GM12878 (cell line): ENCODE measurements around the gene WDR93. TPM values are rescaled to one million over a fixed set of nuclear protein-coding genes. Genes with fewer than 3 reads are reported as not detected.

Source experiments
- ATAC-seq: fragments of 200-7000 bp; cut with Tn5 transposase; 3 replicates; pipeline ENCODE4 v1.9.1; 2020; ENCODE audit warnings: mild to moderate bottlenecking, moderate library complexity
- BruUV-seq: library from RNA; stranded (reverse); fragments of 400-500 nt; replicated peaks from 2 replicates; lab custom pipeline; 2021; lab: Mats Ljungman, UMichigan
- CTCF ChIA-PET: fragments of 300-600 bp; sonication (Branson Sonifier 250); formaldehyde crosslinking; extraction: SDS; loops from one replicate; lab custom pipeline; 2021; ENCODE audit warnings: inconsistent platforms; lab: Yijun Ruan, JAX
- POLR2A ChIA-PET: fragments of 350-600 bp; formaldehyde crosslinking; extraction: SDS; loops from one replicate; lab custom pipeline; 2021; ENCODE audit warnings: inconsistent platforms; lab: Charles Lee
- RAD21 ChIA-PET: fragments of 300-600 bp; sonication (Branson Sonifier 250); formaldehyde crosslinking; loops from one replicate; lab custom pipeline; 2023; ENCODE audit warnings: antibody characterized with exemption; ENCODE audit not compliant: unreplicated experiment; lab: Charles Lee
- SMC1A ChIA-PET: fragments of 300-600 bp; sonication (Branson Sonifier 250); formaldehyde crosslinking; loops from one replicate; lab custom pipeline; 2023; ENCODE audit not compliant: unreplicated experiment, uncharacterized antibody; lab: Charles Lee
- DNase-seq: peaks from one replicate; pipeline ENCODE4 v3.0.0-alpha.2; 2011; ENCODE audit warnings: low read depth, low spot score
- FAIRE-seq: peaks from 3 replicates; lab custom pipeline; 2011; peaks lifted over from hg19 to GRCh38; lab: Jason Lieb, UNC
- H2AFZ ChIP-seq: 2 replicates; pipeline ENCODE4 v1.6.0; 2011; ENCODE audit warnings: low read depth, low read length, control low read depth; ENCODE audit not compliant: control insufficient read depth
- H3K27ac ChIP-seq: 2 replicates; pipeline ENCODE4 v1.5.1; 2011; ENCODE audit warnings: control low read depth; ENCODE audit not compliant: control insufficient read depth, insufficient read depth
- H3K27me3 ChIP-seq, 2 experiments: replicated peaks in 1 of 2; 2 replicates each; pipeline versions ENCODE4 v1.6.0 to v1.6.1; 2011; ENCODE audit warnings: low read length in 1 of 2; ENCODE audit not compliant: control insufficient read depth in 2 of 2, insufficient read depth in 2 of 2
- H3K36me3 ChIP-seq, 2 experiments: 2 replicates each; pipeline ENCODE4 v1.5.1; 2011; ENCODE audit warnings: low read length in 1 of 2; ENCODE audit not compliant: control insufficient read depth in 2 of 2, insufficient read depth in 2 of 2
- H3K4me1 ChIP-seq: 2 replicates; pipeline ENCODE4 v1.6.1; 2011; ENCODE audit warnings: mild to moderate bottlenecking, low read length, moderate library complexity, mixed read lengths; ENCODE audit not compliant: control insufficient read depth, insufficient read depth
- H3K4me2 ChIP-seq: 2 replicates; pipeline ENCODE4 v1.6.0; 2011; ENCODE audit warnings: control low read depth; ENCODE audit not compliant: control insufficient read depth, insufficient read depth
- H3K4me3 ChIP-seq: fragments of 200-600 bp; sonication (generic); 2 replicates; pipeline ENCODE4 v1.5.1; 2016
- H3K79me2 ChIP-seq: 2 replicates; pipeline ENCODE4 v1.6.0; 2011; ENCODE audit warnings: low read length; ENCODE audit not compliant: control insufficient read depth, insufficient read depth
- H3K9ac ChIP-seq: 2 replicates; pipeline ENCODE4 v1.8.0; 2011; ENCODE audit warnings: low read length, control low read depth, mixed read lengths; ENCODE audit not compliant: control insufficient read depth, insufficient read depth
- H3K9me3 ChIP-seq: replicated peaks from 3 replicates; pipeline ENCODE4 v1.5.1; 2011; ENCODE audit warnings: mild to moderate bottlenecking, low read length; ENCODE audit not compliant: control insufficient read depth, insufficient read depth
- H4K20me1 ChIP-seq: 2 replicates; pipeline ENCODE4 v1.6.0; 2011; ENCODE audit not compliant: control insufficient read depth, insufficient read depth
- BCL11A ChIP-seq: IDR thresholded peaks from 2 replicates; pipeline ENCODE4 v1.6.1; 2011; ENCODE audit warnings: low read depth, low read length
- CBX5 ChIP-seq: sonication (generic); IDR thresholded peaks from 2 replicates; pipeline ENCODE4 v1.6.1; 2016; ENCODE audit warnings: low read depth, moderate library complexity, mild to moderate bottlenecking, inconsistent platforms
- GATAD2B ChIP-seq: fragments of 450-650 bp; conservative IDR thresholded peaks from 2 replicates; pipeline ENCODE4 v1.6.1; 2017; ENCODE audit warnings: low read depth, mild to moderate bottlenecking, moderate library complexity
- HDAC6 ChIP-seq: fragments of 200-600 bp; sonication (generic); IDR thresholded peaks from one replicate; pipeline ENCODE4 v1.8.0; 2017; ENCODE audit warnings: antibody characterized with exemption; ENCODE audit not compliant: unreplicated experiment
- JUNB ChIP-seq: IDR thresholded peaks from 2 replicates; pipeline ENCODE4 v1.6.1; 2016; ENCODE audit warnings: antibody characterized with exemption, mild to moderate bottlenecking
- KDM1A ChIP-seq: fragments of 200-600 bp; sonication (generic); IDR thresholded peaks from 2 replicates; pipeline ENCODE4 v1.6.1; 2016; ENCODE audit warnings: borderline replicate concordance
- MLLT1 ChIP-seq: fragments of 450-650 bp; IDR thresholded peaks from 2 replicates; pipeline ENCODE4 v1.6.1; 2016; ENCODE audit warnings: mild to moderate bottlenecking
- MTA2 ChIP-seq: fragments of 450-650 bp; IDR thresholded peaks from 2 replicates; pipeline ENCODE4 v1.6.1; 2016; ENCODE audit warnings: low read depth, mild to moderate bottlenecking, moderate library complexity
- PBX3 ChIP-seq: IDR thresholded peaks from 2 replicates; pipeline ENCODE4 v1.6.1; 2011; ENCODE audit warnings: mild to moderate bottlenecking, low read depth, low read length, moderate library complexity; ENCODE audit not compliant: insufficient replicate concordance
- POU2F2 ChIP-seq: IDR thresholded peaks from 3 replicates; pipeline ENCODE4 v1.6.1; 2011; ENCODE audit warnings: low read depth, mild to moderate bottlenecking, low read length, borderline replicate concordance
- RFX5 ChIP-seq: IDR thresholded peaks from 2 replicates; pipeline ENCODE4 v1.6.1; 2011; ENCODE audit warnings: low read depth, low read length, improper control_type of control experiment
- SMAD1 ChIP-seq: fragments of 450-650 bp; IDR thresholded peaks from 2 replicates; pipeline ENCODE4 v1.6.1; 2018; ENCODE audit warnings: mild to moderate bottlenecking, low read depth; ENCODE audit not compliant: partially characterized antibody
- SMAD5 ChIP-seq: IDR thresholded peaks from 2 replicates; pipeline ENCODE4 v1.6.1; 2016; ENCODE audit warnings: antibody characterized with exemption, low read depth
- SMARCA5 ChIP-seq: fragments of 450-650 bp; IDR thresholded peaks from 2 replicates; pipeline ENCODE4 v1.6.1; 2017; ENCODE audit warnings: mild to moderate bottlenecking
- STAT1 ChIP-seq: fragments of 450-650 bp; conservative IDR thresholded peaks from 2 replicates; pipeline ENCODE4 v1.6.1; 2014; ENCODE audit warnings: antibody characterized with exemption, mild to moderate bottlenecking
- TCF3 ChIP-seq: IDR thresholded peaks from 2 replicates; pipeline ENCODE4 v1.6.1; 2012; ENCODE audit warnings: low read depth, mild to moderate bottlenecking, low read length, borderline replicate concordance; ENCODE audit not compliant: insufficient read depth
- WRNIP1 ChIP-seq: IDR thresholded peaks from 2 replicates; pipeline ENCODE4 v1.6.1; 2011; ENCODE audit warnings: low read depth, low read length, improper control_type of control experiment, borderline replicate concordance
- ZBTB4 ChIP-seq: fragments of 450-650 bp; formaldehyde crosslinking; IDR thresholded peaks from 2 replicates; pipeline ENCODE4 v1.4.0; 2022; ENCODE audit warnings: mild to moderate bottlenecking, moderate library complexity
- WGBS: methylation state at CpG from one replicate; pipeline ENCODE4 v1.1.6; 2016; ENCODE audit warnings: low lambda C conversion rate; ENCODE audit not compliant: insufficient replicate concordance, insufficient coverage; ENCODE audit errors: missing lambda C conversion rate; 5-methylcytosine and 5-hydroxymethylcytosine counted together
- in situ Hi-C: fragments of 300-500 bp; cut with MboI; formaldehyde crosslinking; loops from 9 replicates; pipeline ENCODE4 v1.14.3; 2018; ENCODE audit warnings: mixed read lengths
- intact Hi-C: fragments of 100-400 bp; cut with micrococcal nuclease; formaldehyde crosslinking; loops from one replicate; pipeline ENCODE4 v1.14.2; 2022; ENCODE audit not compliant: unreplicated experiment
- polyA plus RNA-seq, 11 experiments: library from polyadenylated mRNA; depleted of rRNA in 4 of 11; unstranded in 6 of 11; stranded (reverse) in 5 of 11; fragments of >200 nt; fragmentation: Nextera tagmentation in 4 of 11; fragmentation: Illumina TruSeq in 1 of 11; extraction: Ambion mirVana in 4 of 11; extraction: Trizol in 1 of 11; gene quantifications; 1 replicate in 1 of 11; 2 replicates in 10 of 11; pipeline versions ENCODE4 v1.2.1 to v1.2.3, GENCODE V29; 2011 to 2016; ENCODE audit warnings: inconsistent platforms in 2 of 11, missing spikeins in 2 of 11, low read depth in 1 of 11
- total RNA-seq, 4 experiments: library from RNA; depleted of rRNA in 3 of 4; stranded (reverse); fragments of >200 nt in 3 of 4; fragmentation: Illumina TruSeq in 1 of 4; extraction: Trizol in 1 of 4; gene quantifications; 2 replicates each; pipeline versions ENCODE4 v1.2.1 to v1.2.3, GENCODE V29; 2013 to 2021

WDR93 gene
- total and polyA plus RNA-seq, 10 of the 15 experiments (the other 5 are each of a cell fraction or from before 2014, with no cell fraction given) = not detected

- intact Hi-C loops = no loop called here
- Histone ChIP-seq H3K4me2 (no peak overlapping the region), H3K4me1 (peaks cover 23% of the 10 kb centered on the region), H3K27ac (no peak overlapping the region), H2AFZ (no peak overlapping the region), H3K9me3 (peaks cover 2% of the 10 kb centered on the region; the same call in 2 of the 3 replicates), H3K27me3 (no peaks in the 10 kb centered on the region), H3K36me3 (no peaks in the 10 kb centered on the region), H3K79me2 (no peaks in the 10 kb centered on the region), H3K9ac (no peak overlapping the region), H3K4me3 (no peak overlapping the region), H4K20me1 (no peaks in the 10 kb centered on the region)
- CTCF ChIA-PET = interaction anchor here (1.5 to 3.5 kb wide), 2 partner anchors 23 to 91 kb away, joined by 4 to 27 read pairs; no protein-coding TSS in a partner anchor
- no TSS peak for BruUV-seq
- DNase-seq = no peak
- ATAC-seq = no peak
- in situ Hi-C loops = no loop called here
- no peak for FAIRE-seq
- SMC1A ChIA-PET = interaction anchor here (0.9 to 1.5 kb wide), 2 partner anchors 11 to 23 kb away, joined by 3 to 6 read pairs; no protein-coding TSS in a partner anchor
- POLR2A ChIA-PET = interaction anchor here (1.0 kb wide), 1 partner anchor 91 kb away, joined by 3 read pairs; no protein-coding TSS in a partner anchor
- RAD21 ChIA-PET = interaction anchor here (1.7 kb wide), 1 partner anchor 91 kb away, joined by 7 read pairs; no protein-coding TSS in a partner anchor
- TF ChIP-seq BCL11A (no peak), ZBTB4 (CRISPR knock-in tag) (no peak), HDAC6 (no peak), CBX5 (no peak), KDM1A (no peak), RFX5 (no peak), MLLT1 (no peak), GATAD2B (no peak), TCF3 (no peak), POU2F2 (no peak), SMAD1 (no peak), STAT1 (no peak), WRNIP1 (no peak), SMAD5 (no peak), SMARCA5 (no peak), MTA2 (no peak), JUNB (no peak), PBX3 (no peak)
- 59% methylated on average over 15 of the region's 15 CpGs for WGBS
These were observed 93.5 kb downstream of the WDR93 start for GRCh38 chr15:89783861-89784685.
